OCI-LY7 (cell line): ENCODE data around the gene RIC3. TPM values are rescaled to one million over a fixed set of nuclear protein-coding genes. Genes with fewer than 3 reads are reported as not detected.

ENCODE experiments used
- BruUV-seq: library from RNA; stranded (reverse); fragments of 400-500 nt; replicated peaks from 2 replicates; lab custom pipeline; 2021; lab: Mats Ljungman, UMichigan
- CTCF ChIA-PET: fragments of 300-600 bp; sonication (Branson Sonifier 250); formaldehyde crosslinking; loops from one replicate; lab custom pipeline; 2022; ENCODE audit warnings: antibody characterized with exemption; ENCODE audit not compliant: unreplicated experiment; lab: Charles Lee
- POLR2A ChIA-PET: fragments of 300-600 bp; sonication (Branson Sonifier 250); formaldehyde crosslinking; loops from one replicate; lab custom pipeline; 2022; ENCODE audit warnings: antibody characterized with exemption; lab: Charles Lee
- DNase-seq: peaks from one replicate; pipeline ENCODE4 v3.0.0-alpha.2; 2015; ENCODE audit warnings: low spot score
- H2AFZ ChIP-seq: fragments of 200-600 bp; sonication (generic), shearing (Covaris generic); 2 replicates; pipeline ENCODE4 v1.6.1; 2014; ENCODE audit warnings: mild to moderate bottlenecking, antibody characterized with exemption, low read length, moderate library complexity
- H3K27ac ChIP-seq: fragments of 200-600 bp; sonication (generic); 2 replicates; pipeline ENCODE4 v1.5.1; 2014; ENCODE audit warnings: mixed run types, low read depth, mild to moderate bottlenecking, moderate library complexity, low read length, inconsistent platforms; ENCODE audit not compliant: poor library complexity, severe bottlenecking
- H3K36me3 ChIP-seq: fragments of 200-600 bp; sonication (generic); 2 replicates; pipeline ENCODE4 v1.6.1; 2014; ENCODE audit warnings: mild to moderate bottlenecking, antibody characterized with exemption, low read length, moderate library complexity, mixed read lengths; ENCODE audit not compliant: insufficient read depth
- H3K4me1 ChIP-seq: fragments of 200-600 bp; sonication (generic); 2 replicates; pipeline ENCODE4 v1.5.1; 2014; ENCODE audit warnings: mild to moderate bottlenecking, low read length; ENCODE audit not compliant: insufficient read depth, poor library complexity, severe bottlenecking
- H3K4me2 ChIP-seq: fragments of 200-600 bp; sonication (generic); 2 replicates; pipeline ENCODE4 v1.6.1; 2014; ENCODE audit warnings: mild to moderate bottlenecking, low read length
- H3K4me3 ChIP-seq: fragments of 200-600 bp; sonication (generic); 2 replicates; pipeline ENCODE4 v1.5.1; 2014; ENCODE audit warnings: mild to moderate bottlenecking, low read depth, low read length; ENCODE audit not compliant: poor library complexity, severe bottlenecking
- H3K79me2 ChIP-seq: fragments of 200-600 bp; sonication (generic); 2 replicates; pipeline ENCODE4 v1.6.1; 2016; ENCODE audit warnings: low read depth, mild to moderate bottlenecking, low read length, moderate library complexity, mixed read lengths; ENCODE audit not compliant: insufficient read depth
- H3K9me2 ChIP-seq: fragments of 200-600 bp; sonication (generic); 2 replicates; pipeline ENCODE4 v1.6.1; 2016; ENCODE audit warnings: mild to moderate bottlenecking, low read length, mixed read lengths; ENCODE audit not compliant: insufficient read depth
- H3K9me3 ChIP-seq: fragments of 200-600 bp; sonication (generic); 2 replicates; pipeline ENCODE4 v1.6.1; 2014; ENCODE audit warnings: mild to moderate bottlenecking, mixed run types, low read length, mixed read lengths
- H4K20me1 ChIP-seq: fragments of 200-600 bp; sonication (generic); 2 replicates; pipeline ENCODE4 v1.6.1; 2014; ENCODE audit warnings: mild to moderate bottlenecking, antibody characterized with exemption, low read length, moderate library complexity, mixed read lengths; ENCODE audit not compliant: insufficient read depth
- EZH2phosphoT487 ChIP-seq: fragments of 200-600 bp; sonication (generic); IDR thresholded peaks from 2 replicates; pipeline ENCODE4 v1.6.1; 2018; ENCODE audit warnings: low read depth, borderline replicate concordance, mild to moderate bottlenecking, mixed run types, antibody characterized with exemption, low read length, moderate library complexity, mixed read lengths
- intact Hi-C: fragments of 100-400 bp; cut with micrococcal nuclease; formaldehyde crosslinking; loops from one replicate; pipeline ENCODE4 v1.10.0; 2022; ENCODE audit not compliant: unreplicated experiment
- total RNA-seq, 2 experiments: library from RNA; depleted of rRNA in 1 of 2; stranded (reverse); fragments of >200 nt in 1 of 2; shearing (Covaris generic) in 1 of 2; gene quantifications; 2 replicates each; pipeline ENCODE4 v1.2.3, GENCODE V29; 2014 to 2022
- TF ChIP-seq, protein P1 (sequence below): fragments of 200-600 bp; sonication (generic); conservative IDR thresholded peaks from 2 replicates; pipeline ENCODE4 v1.5.1; 2014; ENCODE audit warnings: mild to moderate bottlenecking, antibody characterized with exemption, low read length, moderate library complexity, mixed read lengths

The RIC3 gene
- total RNA-seq, 2 experiments from 2014 or later, result not detected

DNA sequence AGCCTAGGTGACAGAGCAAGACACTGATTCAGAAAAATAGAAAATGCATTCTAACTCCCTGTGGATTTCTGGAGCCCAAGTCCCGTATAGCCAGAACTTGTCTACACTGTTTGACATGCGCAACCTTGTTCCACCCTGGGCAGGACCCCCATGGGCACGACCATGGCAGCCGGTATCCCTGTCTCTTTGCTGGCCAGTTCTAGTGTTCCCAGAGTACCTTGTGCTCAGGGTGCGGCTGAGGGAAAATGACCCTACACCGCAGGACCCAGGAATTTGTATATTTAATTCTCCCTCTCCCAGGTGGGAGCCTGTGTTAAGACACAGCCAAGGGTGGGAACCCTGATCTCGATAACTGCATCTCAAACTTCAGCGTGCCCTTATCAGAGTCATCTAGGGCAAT is 36.7 kb upstream of the RIC3 start:
- no peak overlapping the region for H2AFZ ChIP-seq
- H3K4me3 ChIP-seq, result no peak overlapping the region
- POLR2A ChIA-PET, result no interaction called here
- H3K4me2 ChIP-seq, result no peak overlapping the region
- CTCF ChIA-PET, result no interaction called here
- no peaks in the 10 kb centered on the region for H3K79me2 ChIP-seq
- H3K4me1 ChIP-seq, result no peaks in the 10 kb centered on the region
- TF ChIP-seq, protein P1, sequence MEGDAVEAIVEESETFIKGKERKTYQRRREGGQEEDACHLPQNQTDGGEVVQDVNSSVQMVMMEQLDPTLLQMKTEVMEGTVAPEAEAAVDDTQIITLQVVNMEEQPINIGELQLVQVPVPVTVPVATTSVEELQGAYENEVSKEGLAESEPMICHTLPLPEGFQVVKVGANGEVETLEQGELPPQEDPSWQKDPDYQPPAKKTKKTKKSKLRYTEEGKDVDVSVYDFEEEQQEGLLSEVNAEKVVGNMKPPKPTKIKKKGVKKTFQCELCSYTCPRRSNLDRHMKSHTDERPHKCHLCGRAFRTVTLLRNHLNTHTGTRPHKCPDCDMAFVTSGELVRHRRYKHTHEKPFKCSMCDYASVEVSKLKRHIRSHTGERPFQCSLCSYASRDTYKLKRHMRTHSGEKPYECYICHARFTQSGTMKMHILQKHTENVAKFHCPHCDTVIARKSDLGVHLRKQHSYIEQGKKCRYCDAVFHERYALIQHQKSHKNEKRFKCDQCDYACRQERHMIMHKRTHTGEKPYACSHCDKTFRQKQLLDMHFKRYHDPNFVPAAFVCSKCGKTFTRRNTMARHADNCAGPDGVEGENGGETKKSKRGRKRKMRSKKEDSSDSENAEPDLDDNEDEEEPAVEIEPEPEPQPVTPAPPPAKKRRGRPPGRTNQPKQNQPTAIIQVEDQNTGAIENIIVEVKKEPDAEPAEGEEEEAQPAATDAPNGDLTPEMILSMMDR, result no peak
- TF ChIP-seq EZH2phosphoT487, result no peak
- BruUV-seq, result no TSS peak
- no peaks in the 10 kb centered on the region for H3K9me3 ChIP-seq
- no peaks in the 10 kb centered on the region for H3K9me2 ChIP-seq
- H3K27ac ChIP-seq, result no peak overlapping the region
- no peaks in the 10 kb centered on the region for H3K36me3 ChIP-seq
- no peaks in the 10 kb centered on the region for H4K20me1 ChIP-seq
- DNase-seq, result no peak
- intact Hi-C loops, result no loop called here

DNA sequence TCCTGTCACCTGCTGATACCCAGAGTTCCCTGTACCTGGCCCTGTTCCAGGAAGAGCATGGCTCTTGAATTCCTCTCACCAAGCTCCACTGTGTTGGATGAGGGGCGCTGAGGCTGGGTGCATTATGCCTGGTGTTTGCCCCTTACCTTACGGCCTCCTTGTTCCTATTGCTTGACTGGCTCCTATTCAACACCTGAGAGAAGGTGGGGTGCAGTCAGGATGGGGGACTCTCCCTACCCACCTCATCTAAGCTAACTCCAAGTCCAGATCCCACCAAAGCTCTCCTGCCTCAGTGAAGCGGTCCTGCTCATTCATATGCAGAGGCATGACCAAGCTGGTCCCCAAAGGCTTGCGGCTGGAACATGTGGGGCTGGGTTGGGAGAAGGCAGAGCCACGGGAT is 35.8 kb upstream of the RIC3 start:
- H3K9me2 ChIP-seq, result no peaks in the 10 kb centered on the region
- no peak for DNase-seq
- H2AFZ ChIP-seq, result no peak overlapping the region
- no peaks in the 10 kb centered on the region for H3K9me3 ChIP-seq
- TF ChIP-seq, protein P1, result no peak
- TF ChIP-seq EZH2phosphoT487, result no peak
- BruUV-seq, result no TSS peak
- H3K79me2 ChIP-seq, result no peaks in the 10 kb centered on the region
- ChIA-PET POLR2A (no interaction called here), CTCF (no interaction called here)
- no peak overlapping the region for H3K4me3 ChIP-seq
- intact Hi-C loops, result no loop called here
- H3K4me1 ChIP-seq, result no peaks in the 10 kb centered on the region
- H3K27ac ChIP-seq, result no peak overlapping the region
- H3K36me3 ChIP-seq, result no peaks in the 10 kb centered on the region
- H3K4me2 ChIP-seq, result no peak overlapping the region
- H4K20me1 ChIP-seq, result no peaks in the 10 kb centered on the region

DNA sequence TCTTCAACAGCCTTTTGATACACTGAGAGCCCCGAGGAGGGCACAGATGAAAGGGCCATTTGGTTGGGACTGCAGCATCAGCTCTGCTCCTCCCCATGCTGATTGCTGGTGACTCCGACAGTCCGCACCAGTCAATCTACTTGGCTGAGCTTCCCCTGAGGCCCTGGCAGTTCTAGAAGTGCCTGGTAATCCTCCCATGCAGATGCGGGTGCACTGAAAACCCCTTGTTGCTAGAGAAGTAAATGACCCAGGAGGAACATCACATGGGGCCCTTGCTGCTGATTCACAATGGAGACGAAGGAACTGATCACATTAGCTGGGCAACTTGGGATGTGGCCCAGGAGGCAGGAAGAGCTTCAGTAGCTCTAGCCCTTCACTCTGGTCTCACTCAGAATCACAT is 35.2 kb upstream of the RIC3 start:
- ChIA-PET CTCF (no interaction called here), POLR2A (no interaction called here)
- Histone ChIP-seq H2AFZ (no peak overlapping the region), H3K4me1 (no peaks in the 10 kb centered on the region), H3K9me3 (no peaks in the 10 kb centered on the region), H3K79me2 (no peaks in the 10 kb centered on the region), H4K20me1 (no peaks in the 10 kb centered on the region), H3K9me2 (no peaks in the 10 kb centered on the region), H3K36me3 (no peaks in the 10 kb centered on the region), H3K27ac (no peak overlapping the region), H3K4me3 (no peak overlapping the region), H3K4me2 (no peak overlapping the region)
- intact Hi-C loops, result no loop called here
- no TSS peak for BruUV-seq
- no peak for DNase-seq
- TF ChIP-seq, protein P1, result no peak
- no peak for TF ChIP-seq EZH2phosphoT487
